ENCODE data around the gene SRY. TPM values are rescaled to one million over a fixed set of nuclear protein-coding genes. Genes with fewer than 3 reads are reported as not detected.

SRY gene
- not detected in 2 replicates for total RNA-seq (2014; rRNA removed; shearing (Covaris generic))

DNA sequence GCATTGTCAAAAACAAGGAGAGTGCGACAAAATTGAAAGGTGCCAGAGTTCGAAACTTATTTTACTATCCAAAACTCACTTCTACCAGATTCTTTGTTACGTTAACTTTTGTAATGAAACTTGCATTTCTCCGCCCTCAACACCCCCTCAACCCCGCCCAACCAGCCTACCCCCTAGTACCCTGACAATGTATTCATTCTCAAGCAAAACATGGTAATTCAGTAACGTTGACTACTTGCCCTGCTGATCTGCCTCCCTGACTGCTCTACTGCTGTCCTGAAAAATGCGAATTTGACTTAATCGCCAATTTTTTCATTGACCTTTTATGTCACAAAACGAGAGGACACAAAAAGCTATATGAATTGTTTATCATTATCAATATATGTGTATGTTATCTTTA, at the start of gene SRY:
TSS of gene SRY (minus strand) at position 83 of the 400 bp plus-strand sequence. CDS start at position 4, 79 bp downstream.

Small RNAs within 50 kb of the gene (small RNA-seq; reads per million reads assigned to genes)
- not detected for gene RNU6-1334P
- not detected for gene TOMM22P2

Other genes starting within 250 kb of the SRY start
- gene RPS4Y1, start 53.9 kb upstream of the SRY start, total RNA-seq (2014; rRNA removed; shearing (Covaris generic)) = not detected in 2 replicates
- not detected in 2 replicates for gene ZFY, start 147.7 kb upstream of the SRY start, total RNA-seq (2014; rRNA removed; shearing (Covaris generic))

Data from A375 (cell line).